ENCODE results near the gene TRPM5. TPM values are rescaled to one million over a fixed set of nuclear protein-coding genes. Genes with fewer than 3 reads are reported as not detected.

The TRPM5 gene, protein sequence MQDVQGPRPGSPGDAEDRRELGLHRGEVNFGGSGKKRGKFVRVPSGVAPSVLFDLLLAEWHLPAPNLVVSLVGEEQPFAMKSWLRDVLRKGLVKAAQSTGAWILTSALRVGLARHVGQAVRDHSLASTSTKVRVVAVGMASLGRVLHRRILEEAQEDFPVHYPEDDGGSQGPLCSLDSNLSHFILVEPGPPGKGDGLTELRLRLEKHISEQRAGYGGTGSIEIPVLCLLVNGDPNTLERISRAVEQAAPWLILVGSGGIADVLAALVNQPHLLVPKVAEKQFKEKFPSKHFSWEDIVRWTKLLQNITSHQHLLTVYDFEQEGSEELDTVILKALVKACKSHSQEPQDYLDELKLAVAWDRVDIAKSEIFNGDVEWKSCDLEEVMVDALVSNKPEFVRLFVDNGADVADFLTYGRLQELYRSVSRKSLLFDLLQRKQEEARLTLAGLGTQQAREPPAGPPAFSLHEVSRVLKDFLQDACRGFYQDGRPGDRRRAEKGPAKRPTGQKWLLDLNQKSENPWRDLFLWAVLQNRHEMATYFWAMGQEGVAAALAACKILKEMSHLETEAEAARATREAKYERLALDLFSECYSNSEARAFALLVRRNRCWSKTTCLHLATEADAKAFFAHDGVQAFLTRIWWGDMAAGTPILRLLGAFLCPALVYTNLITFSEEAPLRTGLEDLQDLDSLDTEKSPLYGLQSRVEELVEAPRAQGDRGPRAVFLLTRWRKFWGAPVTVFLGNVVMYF (N-terminal part only)
- total RNA-seq = not detected

DNA sequence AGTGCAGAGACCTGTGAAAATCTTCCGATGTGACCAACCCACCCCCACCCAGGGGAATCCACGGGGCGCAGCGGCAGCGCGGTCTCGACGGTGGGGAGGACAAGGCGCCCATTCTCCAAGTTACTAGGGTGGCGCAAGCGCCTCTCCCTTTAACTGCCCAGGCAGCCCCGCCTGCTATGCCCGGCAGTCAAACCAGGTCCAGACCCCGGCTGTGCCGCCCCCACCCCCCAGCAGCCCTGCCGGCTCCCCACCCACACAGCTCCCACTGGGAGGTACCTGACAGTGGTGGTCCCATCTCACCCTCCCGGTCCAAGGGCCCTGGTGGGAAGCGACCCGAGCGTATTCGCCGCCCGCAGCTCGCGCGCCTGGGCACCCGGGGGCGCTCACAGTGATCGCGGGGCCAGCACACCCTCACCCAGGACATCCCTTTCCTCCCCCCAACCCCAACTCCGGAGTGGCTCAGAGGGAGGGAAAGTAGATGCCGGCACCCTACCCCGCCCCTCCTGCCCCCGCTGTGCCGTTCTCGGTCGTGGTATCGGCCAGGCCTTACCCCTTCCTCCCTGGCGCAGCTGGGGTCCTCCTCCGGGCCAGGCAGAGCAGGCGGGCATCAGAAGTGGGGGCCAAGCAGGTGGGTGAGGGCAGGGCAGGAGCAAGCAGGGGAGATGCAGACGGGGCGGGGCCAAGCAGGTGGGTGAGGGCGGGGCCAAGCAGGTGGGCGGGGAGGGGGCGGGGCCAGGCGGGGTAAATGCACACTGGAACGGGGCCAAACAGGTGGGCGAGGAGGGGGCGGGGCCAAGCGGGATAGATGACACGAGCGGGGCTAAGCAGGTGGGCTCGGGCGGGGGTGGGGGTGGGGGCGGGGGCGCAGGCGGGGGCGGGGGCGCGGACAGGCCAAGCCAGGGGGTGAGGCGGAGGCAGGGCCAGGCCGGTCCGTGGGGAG, at the start of gene TRPM5:
TRPM5 (minus strand) TSS at position 634 of the 940 bp plus-strand sequence. CDS start 21,478 bp downstream, outside the sequence.

DNA sequence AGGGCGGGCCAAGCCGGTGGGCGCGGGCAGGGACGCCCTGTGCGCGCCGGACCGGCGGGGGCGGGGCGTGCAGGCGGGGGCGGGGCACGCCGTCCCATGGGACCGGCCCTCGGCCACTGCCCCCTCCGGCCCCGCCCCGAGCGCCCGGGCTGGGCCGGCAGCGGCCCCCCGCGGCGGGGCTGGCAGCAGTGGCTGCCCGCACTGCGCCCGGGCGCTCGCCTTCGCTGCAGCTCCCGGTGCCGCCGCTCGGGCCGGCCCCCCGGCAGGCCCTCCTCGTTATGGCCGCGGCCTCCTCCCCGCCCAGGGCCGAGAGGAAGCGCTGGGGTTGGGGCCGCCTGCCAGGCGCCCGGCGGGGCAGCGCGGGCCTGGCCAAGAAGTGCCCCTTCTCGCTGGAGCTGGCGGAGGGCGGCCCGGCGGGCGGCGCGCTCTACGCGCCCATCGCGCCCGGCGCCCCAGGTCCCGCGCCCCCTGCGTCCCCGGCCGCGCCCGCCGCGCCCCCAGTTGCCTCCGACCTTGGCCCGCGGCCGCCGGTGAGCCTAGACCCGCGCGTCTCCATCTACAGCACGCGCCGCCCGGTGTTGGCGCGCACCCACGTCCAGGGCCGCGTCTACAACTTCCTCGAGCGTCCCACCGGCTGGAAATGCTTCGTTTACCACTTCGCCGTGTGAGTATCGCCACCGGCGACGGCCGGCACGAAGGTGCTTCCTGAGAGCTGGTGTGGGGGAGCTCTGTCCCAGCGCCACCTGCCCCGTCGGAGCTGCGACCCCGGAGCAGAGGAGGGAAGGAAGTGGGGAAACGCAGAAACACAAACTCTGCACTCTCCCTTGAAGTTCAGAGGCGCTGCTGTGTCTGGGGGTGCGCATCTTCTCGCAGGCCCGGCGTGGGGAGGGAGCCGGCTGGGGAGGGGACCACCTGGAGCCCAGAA, 769 bp upstream of the TRPM5 start, which contains the start of gene KCNQ1:
KCNQ1 (plus strand) TSS at position 188 of the 925 bp plus-strand sequence; CDS start at position 279, 91 bp downstream.

DNA sequence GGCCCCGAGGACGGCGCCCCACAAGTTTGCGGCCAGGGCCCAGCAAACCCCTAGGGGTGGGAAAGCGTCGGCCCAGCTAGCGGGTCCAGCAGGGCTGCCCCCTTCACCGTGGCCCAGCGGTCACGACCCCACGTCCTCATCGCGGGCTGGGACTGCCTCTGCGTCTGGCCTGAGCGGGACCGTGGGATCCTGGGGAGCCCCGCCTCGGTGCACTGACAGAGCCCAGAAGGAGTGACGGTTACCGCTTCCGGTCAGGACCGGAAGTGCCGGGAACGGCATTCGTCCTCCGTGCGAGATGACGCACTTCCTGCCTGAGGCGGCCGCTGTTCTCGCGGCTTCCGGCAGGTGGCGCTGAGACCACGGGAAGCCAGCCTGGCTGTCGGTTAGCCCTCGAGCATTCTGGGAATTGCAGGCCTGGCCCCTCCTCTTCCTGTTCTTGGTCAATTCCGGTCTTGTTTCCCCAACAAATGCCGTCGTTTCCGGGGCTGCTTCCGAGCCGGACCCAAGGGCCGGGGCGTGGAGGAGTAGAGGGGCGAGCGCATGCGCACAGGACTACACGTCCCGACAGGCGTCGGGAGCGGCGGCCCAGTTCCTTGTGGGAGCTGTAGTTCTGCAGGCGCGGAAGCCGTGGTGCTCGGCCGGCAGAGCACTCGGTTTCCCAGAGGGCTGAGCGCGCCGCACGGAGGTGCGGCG, 44.1 kb downstream of the TRPM5 start, which contains the start of gene TSSC4:
TSSC4 (plus strand) TSS at position 682 of the 693 bp plus-strand sequence. CDS start 1,884 bp downstream, outside the sequence.

Other genes with a start within 250 kb of the TRPM5 start
- not detected for gene ASCL2, start 173.9 kb downstream of the TRPM5 start, total RNA-seq
- gene C11orf21, start 142.6 kb downstream of the TRPM5 start, total RNA-seq = not detected
- under 1 TPM in 1 of 2 donors, not detected in 1; 0.34 TPM for gene TSPAN32, start 142.5 kb downstream of the TRPM5 start, total RNA-seq
- gene CD81, start 67.2 kb downstream of the TRPM5 start, total RNA-seq = 100 to 1,000 TPM; 213 to 260 TPM
- 10 to 100 TPM; 38.2 to 47.6 TPM for gene TSSC4, start 43.8 kb downstream of the TRPM5 start, total RNA-seq
- not detected for gene KCNQ1, start 494 bp upstream of the TRPM5 start, total RNA-seq

Data from melanocyte of skin (primary cell).